Measurements from ENCODE around the gene FBXW7.

- TF ChIP-seq RAD21 (IDR thresholded peaks at IDR 0.05; ENCODE audit: low read depth) (no peak), REST (IDR thresholded peaks at IDR 0.05; ENCODE audit: low read depth) (no peak)
These were observed 176.5 kb downstream of the FBXW7 start for GRCh38 chr4:152359208-152360044.
